ENCODE data around the gene GCNT2.

DNA sequence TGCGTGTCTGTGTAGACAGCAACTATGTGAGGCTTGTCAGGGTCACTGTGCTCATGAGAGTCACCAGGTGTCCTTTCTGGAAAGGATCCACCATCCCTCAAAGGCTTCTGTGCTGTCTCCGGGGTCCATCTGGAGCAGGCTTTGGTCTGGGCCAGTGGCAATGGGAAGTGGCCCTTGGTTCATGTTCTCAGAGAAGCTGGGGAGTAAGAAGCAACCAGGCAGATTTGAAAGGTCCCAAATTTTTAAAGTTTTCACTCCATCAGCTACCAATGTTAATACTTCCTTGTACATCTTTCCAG lies 68.2 kb downstream of the GCNT2 start:
- TF ChIP-seq SUZ12 (IDR thresholded peaks at IDR 0.05; ENCODE audit: low read length) (no peak), USF2 (IDR thresholded peaks at IDR 0.05; ENCODE audit: low read length) (no peak), CTCF (IDR thresholded peaks at IDR 0.05; ENCODE audit: control extremely low read depth in 1 of 3, insufficient read depth in 1 of 3, low read depth in 1 of 3, low read length in 3 of 3) (no peak), TAF1 (IDR thresholded peaks at IDR 0.05; ENCODE audit: low read depth, low read length) (no peak), YY1 (IDR thresholded peaks at IDR 0.05; ENCODE audit: low read depth, low read length) (no peak), JUND (IDR thresholded peaks at IDR 0.05; ENCODE audit: low read length) (no peak), TCF12 (IDR thresholded peaks at IDR 0.05; ENCODE audit: low read depth, low read length) (no peak), CREB1 (IDR thresholded peaks at IDR 0.05) (no peak), HDAC2 (IDR thresholded peaks at IDR 0.05; ENCODE audit: borderline replicate concordance in 1 of 2, low read depth in 2 of 2, low read length in 2 of 2) (no peak), RAD21 (IDR thresholded peaks at IDR 0.05 in 1 of 2, conservative IDR thresholded peaks at IDR 0.05 in 1 of 2; ENCODE audit: low read depth in 2 of 2, low read length in 2 of 2) (no peak), EZH2 (IDR thresholded peaks at IDR 0.05; ENCODE audit: low read depth, low read length, severe bottlenecking) (no peak), EP300 (IDR thresholded peaks at IDR 0.05; ENCODE audit: borderline replicate concordance in 1 of 2, low read depth in 2 of 2, low read length in 2 of 2) (no peak), JUN (IDR thresholded peaks at IDR 0.05; ENCODE audit: low read depth, low read length) (no peak), RFX5 (IDR thresholded peaks at IDR 0.05; ENCODE audit: borderline replicate concordance, low read depth, low read length) (no peak)
